SK-N-SH (cell line): ENCODE data around the gene ITK. TPM values are rescaled to one million over a fixed set of nuclear protein-coding genes. Genes with fewer than 3 reads are reported as not detected.
"Not testable (repeated sequence)": the region's sequence is repeated elsewhere in the genome, so short reads cannot be mapped to it uniquely, and the experiment has no call there.

Source experiments
- CTCF ChIA-PET: fragments of 300-600, 350-600 bp; formaldehyde crosslinking; extraction: SDS; loops from one replicate; lab custom pipeline; 2021; lab: Yijun Ruan, JAX
- POLR2A ChIA-PET: fragments of 350-600 bp; sonication (Branson Sonifier 250); formaldehyde crosslinking; extraction: SDS; loops from one replicate; lab custom pipeline; 2020; ENCODE audit warnings: antibody characterized with exemption, inconsistent platforms; lab: Yijun Ruan, JAX
- DNase-seq: peaks from one replicate; pipeline ENCODE4 v3.0.0; 2012
- H2AFZ ChIP-seq: fragments of 200-600 bp; sonication (generic); 2 replicates; pipeline ENCODE4 v1.8.1; 2016; ENCODE audit warnings: antibody characterized with exemption, mild to moderate bottlenecking, low read depth
- H3F3A ChIP-seq: fragments of 200-600 bp; sonication (generic); replicated peaks from 2 replicates; pipeline ENCODE3; 2016; ENCODE audit warnings: antibody characterized with exemption, mild to moderate bottlenecking; ENCODE audit not compliant: insufficient read depth
- H3K27ac ChIP-seq, 2 experiments: fragments of 200-500 bp in 1 of 2; fragments of 200-600 bp in 1 of 2; sonication (Bioruptor generic) in 1 of 2; sonication (generic), shearing (Covaris generic) in 1 of 2; 2 replicates each; pipeline versions ENCODE4 v1.5.1 to v1.6.1; 2014 to 2016; ENCODE audit warnings: low read depth in 2 of 2, inconsistent platforms in 1 of 2, low read length in 1 of 2, mild to moderate bottlenecking in 1 of 2, mixed read lengths in 1 of 2
- H3K27me3 ChIP-seq: fragments of 200-600 bp; sonication (generic), shearing (Covaris generic); 2 replicates; pipeline ENCODE4 v1.6.1; 2016; ENCODE audit warnings: mixed run types; ENCODE audit not compliant: insufficient read depth
- H3K36me3 ChIP-seq, 2 experiments: fragments of 200-500 bp in 1 of 2; fragments of 200-600 bp in 1 of 2; sonication (Bioruptor generic) in 1 of 2; sonication (generic) in 1 of 2; replicated peaks in 1 of 2; 2 replicates each; pipeline versions ENCODE3 to v1.5.1; 2014 to 2016; ENCODE audit warnings: low read length in 1 of 2, mild to moderate bottlenecking in 1 of 2; ENCODE audit not compliant: insufficient read depth in 2 of 2, control insufficient read depth in 1 of 2
- H3K4me1 ChIP-seq, 2 experiments: fragments of 200-500 bp in 1 of 2; fragments of 200-600 bp in 1 of 2; sonication (Bioruptor generic) in 1 of 2; sonication (generic), shearing (Covaris generic) in 1 of 2; 2 replicates each; pipeline versions ENCODE4 v1.5.1 to v1.6.1; 2014 to 2016; ENCODE audit warnings: low read depth in 1 of 2, low read length in 1 of 2, mixed run types in 1 of 2; ENCODE audit not compliant: insufficient read depth in 2 of 2, control insufficient read depth in 1 of 2
- H3K4me2 ChIP-seq: fragments of 200-600 bp; sonication (generic), shearing (Covaris generic); 2 replicates; pipeline ENCODE4 v1.6.1; 2017; ENCODE audit warnings: mixed run types
- H3K4me3 ChIP-seq, 2 experiments: fragments of 200-500 bp in 1 of 2; fragments of 200-600 bp in 1 of 2; sonication (Bioruptor generic) in 1 of 2; sonication (generic), shearing (Covaris generic) in 1 of 2; 2 replicates each; pipeline versions ENCODE4 v1.5.1 to v1.8.1; 2014 to 2016; ENCODE audit warnings: low read depth in 2 of 2, inconsistent platforms in 1 of 2, low read length in 1 of 2, mild to moderate bottlenecking in 1 of 2, mixed read lengths in 1 of 2, moderate library complexity in 1 of 2
- H3K79me2 ChIP-seq: fragments of 200-600 bp; sonication (generic); 2 replicates; pipeline ENCODE4 v1.8.1; 2017; ENCODE audit warnings: mild to moderate bottlenecking; ENCODE audit not compliant: insufficient read depth
- H3K9ac ChIP-seq: fragments of 200-600 bp; sonication (generic); 2 replicates; pipeline ENCODE4 v1.6.1; 2017; ENCODE audit warnings: mixed run types
- H3K9me2 ChIP-seq: fragments of 200-600 bp; sonication (generic); 2 replicates; pipeline ENCODE4 v1.6.1; 2017; ENCODE audit warnings: mixed run types
- H3K9me3 ChIP-seq: fragments of 200-600 bp; sonication (generic); 2 replicates; pipeline ENCODE4 v1.6.1; 2017; ENCODE audit warnings: mixed run types, mild to moderate bottlenecking, moderate library complexity
- H4K20me1 ChIP-seq: fragments of 200-600 bp; sonication (generic); 2 replicates; pipeline ENCODE4 v1.6.1; 2017; ENCODE audit warnings: mild to moderate bottlenecking, mixed run types; ENCODE audit not compliant: insufficient read depth
- CHD2 ChIP-seq: fragments of 150-350 bp; IDR thresholded peaks from 2 replicates; pipeline ENCODE4 v1.6.1; 2018; ENCODE audit warnings: low read length; ENCODE audit not compliant: partially characterized antibody
- CTCF ChIP-seq: fragments of 200-600 bp; sonication (generic); IDR thresholded peaks from 2 replicates; pipeline ENCODE4 v1.6.1; 2017; ENCODE audit warnings: antibody characterized with exemption, mild to moderate bottlenecking, moderate library complexity
- EZH2phosphoT487 ChIP-seq: fragments of 200-600 bp; sonication (generic); IDR thresholded peaks from 2 replicates; pipeline ENCODE4 v1.6.1; 2017; ENCODE audit warnings: low read depth, mixed run types, mild to moderate bottlenecking, antibody characterized with exemption, moderate library complexity, borderline replicate concordance
- FOSL2 ChIP-seq: IDR thresholded peaks from 2 replicates; pipeline ENCODE4 v1.4.0; 2012; ENCODE audit warnings: low read depth, mild to moderate bottlenecking, moderate library complexity, borderline replicate concordance
- FOXM1 ChIP-seq: IDR thresholded peaks from 2 replicates; pipeline ENCODE4 v1.4.0; 2012; ENCODE audit warnings: low read depth, mild to moderate bottlenecking
- GABPA ChIP-seq: IDR thresholded peaks from 2 replicates; pipeline ENCODE4 v1.4.0; 2012; ENCODE audit warnings: low read depth, mild to moderate bottlenecking
- GATA2 ChIP-seq: sonication (generic); formaldehyde crosslinking; IDR thresholded peaks from 2 replicates; pipeline ENCODE4 v1.5.0; 2020; ENCODE audit warnings: mild to moderate bottlenecking, missing genetic modification reagents
- NFIC ChIP-seq: IDR thresholded peaks from 2 replicates; pipeline ENCODE4 v1.4.0; 2012; ENCODE audit warnings: borderline replicate concordance
- NRF1 ChIP-seq: IDR thresholded peaks from 2 replicates; pipeline ENCODE4 v1.6.1; 2012; ENCODE audit warnings: low read depth, mild to moderate bottlenecking, low read length
- RAD21 ChIP-seq: IDR thresholded peaks from 2 replicates; pipeline ENCODE4 v1.6.1; 2012; ENCODE audit warnings: mild to moderate bottlenecking, low read length
- RCOR1 ChIP-seq: fragments of 150-350 bp; IDR thresholded peaks from 2 replicates; pipeline ENCODE4 v1.6.1; 2017; ENCODE audit warnings: antibody characterized with exemption, low read length
- RFX5 ChIP-seq: IDR thresholded peaks from 2 replicates; pipeline ENCODE4 v1.6.1; 2012; ENCODE audit warnings: mild to moderate bottlenecking, improper control_type of control experiment, low read length
- RXRA ChIP-seq: IDR thresholded peaks from 2 replicates; pipeline ENCODE4 v1.4.0; 2012; ENCODE audit warnings: low read depth, mild to moderate bottlenecking, borderline replicate concordance
- SMC3 ChIP-seq: IDR thresholded peaks from 2 replicates; pipeline ENCODE4 v1.6.1; 2012; ENCODE audit warnings: low read depth, low read length, improper control_type of control experiment
- TAF1 ChIP-seq: IDR thresholded peaks from 2 replicates; pipeline ENCODE4 v1.6.1; 2012; ENCODE audit warnings: low read depth, mild to moderate bottlenecking, low read length, moderate library complexity, borderline replicate concordance
- TCF12 ChIP-seq: IDR thresholded peaks from 2 replicates; pipeline ENCODE4 v1.4.0; 2012
- YY1 ChIP-seq: IDR thresholded peaks from 2 replicates; pipeline ENCODE4 v1.4.0; 2012; ENCODE audit warnings: low read depth, mild to moderate bottlenecking
- WGBS: methylation state at CpG from one replicate; pipeline ENCODE4 v1.1.6; 2017; ENCODE audit warnings: low lambda C conversion rate; 5-methylcytosine and 5-hydroxymethylcytosine counted together
- polyA plus RNA-seq, 3 experiments: library from polyadenylated mRNA; depleted of rRNA; stranded (reverse); fragments of >200 nt; gene quantifications; 2 replicates each; pipeline ENCODE4 v1.2.3, GENCODE V29; 2012
- TF ChIP-seq, protein P1 (sequence below): IDR thresholded peaks from 2 replicates; pipeline ENCODE4 v1.4.0; 2012; ENCODE audit warnings: low read depth, borderline replicate concordance
- TF ChIP-seq, protein P2 (sequence below): IDR thresholded peaks from 2 replicates; pipeline ENCODE4; 2012
- TF ChIP-seq, protein P3 (sequence below): IDR thresholded peaks from 2 replicates; pipeline ENCODE4 v1.4.0; 2012; ENCODE audit warnings: low read depth, borderline replicate concordance

Gene ITK
- polyA plus RNA-seq, 1 of the 3 experiments (the other 2 are of a cell fraction) = not detected

DNA sequence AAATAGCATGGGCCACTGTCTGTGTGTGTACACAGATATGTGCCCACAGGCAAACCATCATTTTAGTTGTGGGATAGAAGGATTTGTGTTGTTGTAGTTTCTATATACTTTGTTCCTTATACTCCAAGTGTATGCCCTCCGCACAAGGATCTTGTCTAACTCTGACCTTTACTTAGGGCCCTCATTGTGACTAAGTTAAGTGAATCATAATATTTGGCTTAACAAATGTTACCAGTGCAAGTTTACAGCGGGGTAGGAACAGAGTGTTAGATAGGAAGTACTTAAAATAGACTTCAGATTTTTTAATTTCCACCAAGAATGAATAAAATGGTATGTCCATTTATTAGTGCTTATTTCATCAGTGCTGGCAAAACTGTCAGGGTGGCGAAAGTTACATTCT lies 55.8 kb downstream of the ITK start (continued):
- TF ChIP-seq CTCF = no peak

DNA sequence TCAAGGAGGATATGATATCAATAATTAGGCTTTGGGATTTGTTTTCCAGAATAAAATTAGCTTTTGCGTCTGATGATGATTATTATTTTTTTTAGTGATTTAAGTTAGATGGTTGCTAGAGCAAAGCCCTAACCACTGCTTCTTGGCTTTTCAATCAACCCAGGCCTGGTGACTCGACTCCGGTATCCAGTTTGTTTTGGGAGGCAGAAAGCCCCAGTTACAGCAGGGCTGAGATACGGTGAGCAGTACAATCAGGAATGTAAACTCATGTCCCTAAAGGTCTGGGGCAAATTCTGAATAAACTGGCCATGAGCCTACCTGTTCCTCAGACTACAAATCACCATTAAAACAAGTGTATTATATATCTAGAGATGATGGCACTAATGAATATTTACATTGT lies 60.8 kb downstream of the ITK start:
- H4K20me1 ChIP-seq = no peaks in the 10 kb centered on the region
- H3K9me3 ChIP-seq = no peaks in the 10 kb centered on the region
- no peaks in the 10 kb centered on the region for H3F3A ChIP-seq
- WGBS = 73% methylated on average over 4 of the region's 4 CpGs
- no peaks in the 10 kb centered on the region; the same call in 1 of the 2 replicates for H3K27me3 ChIP-seq
- TF ChIP-seq FOXM1 (no peak), NRF1 (no peak), YY1 (no peak), SMC3 (no peak), CHD2 (no peak), RXRA (no peak), RCOR1 (no peak), NFIC (no peak), EZH2phosphoT487 (no peak), RAD21 (no peak), TCF12 (no peak), GATA2 (CRISPR knock-in tag) (no peak), FOSL2 (no peak), GABPA (no peak), RFX5 (no peak), TAF1 (no peak)
- TF ChIP-seq, protein P1, sequence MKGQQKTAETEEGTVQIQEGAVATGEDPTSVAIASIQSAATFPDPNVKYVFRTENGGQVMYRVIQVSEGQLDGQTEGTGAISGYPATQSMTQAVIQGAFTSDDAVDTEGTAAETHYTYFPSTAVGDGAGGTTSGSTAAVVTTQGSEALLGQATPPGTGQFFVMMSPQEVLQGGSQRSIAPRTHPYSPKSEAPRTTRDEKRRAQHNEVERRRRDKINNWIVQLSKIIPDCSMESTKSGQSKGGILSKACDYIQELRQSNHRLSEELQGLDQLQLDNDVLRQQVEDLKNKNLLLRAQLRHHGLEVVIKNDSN = no peak
- TF ChIP-seq, protein P2, sequence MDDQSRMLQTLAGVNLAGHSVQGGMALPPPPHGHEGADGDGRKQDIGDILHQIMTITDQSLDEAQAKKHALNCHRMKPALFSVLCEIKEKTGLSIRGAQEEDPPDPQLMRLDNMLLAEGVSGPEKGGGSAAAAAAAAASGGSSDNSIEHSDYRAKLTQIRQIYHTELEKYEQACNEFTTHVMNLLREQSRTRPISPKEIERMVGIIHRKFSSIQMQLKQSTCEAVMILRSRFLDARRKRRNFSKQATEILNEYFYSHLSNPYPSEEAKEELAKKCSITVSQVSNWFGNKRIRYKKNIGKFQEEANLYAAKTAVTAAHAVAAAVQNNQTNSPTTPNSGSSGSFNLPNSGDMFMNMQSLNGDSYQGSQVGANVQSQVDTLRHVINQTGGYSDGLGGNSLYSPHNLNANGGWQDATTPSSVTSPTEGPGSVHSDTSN = no peak
- TF ChIP-seq, protein P3, sequence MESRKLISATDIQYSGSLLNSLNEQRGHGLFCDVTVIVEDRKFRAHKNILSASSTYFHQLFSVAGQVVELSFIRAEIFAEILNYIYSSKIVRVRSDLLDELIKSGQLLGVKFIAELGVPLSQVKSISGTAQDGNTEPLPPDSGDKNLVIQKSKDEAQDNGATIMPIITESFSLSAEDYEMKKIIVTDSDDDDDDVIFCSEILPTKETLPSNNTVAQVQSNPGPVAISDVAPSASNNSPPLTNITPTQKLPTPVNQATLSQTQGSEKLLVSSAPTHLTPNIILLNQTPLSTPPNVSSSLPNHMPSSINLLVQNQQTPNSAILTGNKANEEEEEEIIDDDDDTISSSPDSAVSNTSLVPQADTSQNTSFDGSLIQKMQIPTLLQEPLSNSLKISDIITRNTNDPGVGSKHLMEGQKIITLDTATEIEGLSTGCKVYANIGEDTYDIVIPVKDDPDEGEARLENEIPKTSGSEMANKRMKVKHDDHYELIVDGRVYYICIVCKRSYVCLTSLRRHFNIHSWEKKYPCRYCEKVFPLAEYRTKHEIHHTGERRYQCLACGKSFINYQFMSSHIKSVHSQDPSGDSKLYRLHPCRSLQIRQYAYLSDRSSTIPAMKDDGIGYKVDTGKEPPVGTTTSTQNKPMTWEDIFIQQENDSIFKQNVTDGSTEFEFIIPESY = no peak
- no peak overlapping the region for H3K27ac ChIP-seq
- H3K9ac ChIP-seq = no peak overlapping the region
- POLR2A ChIA-PET = no interaction called here
- no peak overlapping the region for H3K4me2 ChIP-seq
- no peak overlapping the region for H3K4me3 ChIP-seq
- H3K36me3 ChIP-seq = no peaks in the 10 kb centered on the region
- no peaks in the 10 kb centered on the region for H3K79me2 ChIP-seq
- no peak for DNase-seq
- H3K9me2 ChIP-seq = no peaks in the 10 kb centered on the region
- H3K4me1 ChIP-seq = no peaks in the 10 kb centered on the region; a peak in 1 of 4 replicates
- CTCF ChIA-PET = interaction anchor here (0.9 to 2.0 kb wide), 3 partner anchors 11 to 47 kb away, joined by 4 to 5 read pairs (median 4); no protein-coding TSS in a partner anchor
- H2AFZ ChIP-seq = no peak overlapping the region

DNA sequence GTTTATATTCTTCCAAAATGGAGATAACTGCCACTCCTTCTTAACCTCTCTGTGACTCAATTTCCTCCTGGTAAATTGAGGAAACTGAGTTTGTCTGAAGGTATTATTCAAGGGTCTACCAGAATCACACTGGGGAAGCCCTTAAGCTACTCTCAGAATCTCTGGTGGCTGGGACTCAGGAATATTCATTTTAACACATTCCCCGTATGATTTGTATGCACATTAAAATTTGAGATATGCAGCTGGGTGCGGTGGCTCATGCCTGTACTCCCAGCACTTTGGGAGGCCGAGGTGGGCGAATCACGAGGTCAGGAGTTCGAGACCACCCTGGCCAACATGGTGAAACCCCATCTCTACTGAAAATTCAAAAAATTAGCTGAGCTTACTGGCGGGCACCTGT lies 64.1 kb downstream of the ITK start:
- H3K36me3 ChIP-seq, H3F3A ChIP-seq, H4K20me1 ChIP-seq, H3K27me3 ChIP-seq, H3K4me2 ChIP-seq, H3K4me3 ChIP-seq, H3K9me3 ChIP-seq, H3K79me2 ChIP-seq, H3K4me1 ChIP-seq, DNase-seq, H3K9me2 ChIP-seq, H3K27ac ChIP-seq, H3K9ac ChIP-seq, POLR2A ChIA-PET, H2AFZ ChIP-seq: not testable (repeated sequence)
- WGBS = 43% methylated on average over 7 of the region's 7 CpGs
- CTCF ChIA-PET = interaction anchor here (1.3 to 1.6 kb wide), 2 partner anchors 8 to 79 kb away, joined by 3 to 5 read pairs; no protein-coding TSS in a partner anchor
